Measurements from ENCODE around the gene ACACB. TPM values are rescaled to one million over a fixed set of nuclear protein-coding genes. Genes with fewer than 3 reads are reported as not detected.

ACACB gene
- total and polyA plus RNA-seq, 2 donors (not counting 3 experiments of a cell fraction or from before 2014, with no cell fraction given): 1.3 to 5.7 TPM

DNA sequence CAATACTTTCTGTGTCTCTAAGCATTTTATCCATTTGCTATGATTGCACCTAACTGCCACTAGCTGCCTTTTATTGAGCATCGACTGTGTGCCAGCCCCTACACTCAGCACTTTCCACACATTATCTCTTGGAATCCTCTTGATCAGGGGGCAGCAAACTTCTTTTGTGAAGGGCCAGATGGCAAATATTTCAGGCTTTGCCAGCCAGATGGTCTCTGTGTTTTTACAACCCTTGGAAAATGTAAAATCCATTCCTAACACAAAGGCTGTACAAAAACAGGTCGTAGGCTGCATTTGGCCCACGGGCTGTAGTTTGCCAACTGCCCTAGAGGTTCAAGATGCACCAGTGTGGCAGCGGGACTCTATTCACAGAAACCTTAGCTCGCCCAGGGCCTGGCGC lies 173.2 kb downstream of the ACACB start:
- FAIRE-seq (no peak), DNase-seq (ENCODE audit: low read depth, low spot score) (no peak)
- Histone ChIP-seq H3K27me3 (ENCODE audit: control insufficient read depth in 2 of 2, insufficient read depth in 2 of 2, low read length in 2 of 2) (peaks cover 3 to 7% of the 10 kb centered on the region in 2 experiments), H4K20me1 (replicated peaks; ENCODE audit: control insufficient read depth, extremely low read depth, insufficient read depth, low read length) (no peaks in the 10 kb centered on the region), H3K36me3 (ENCODE audit: control insufficient read depth in 2 of 2, extremely low read depth in 1 of 2, insufficient read depth in 2 of 2, low read length in 2 of 2) (no peaks in the 10 kb centered on the region), H3K9me1 (replicated peaks; ENCODE audit: control insufficient read depth, extremely low read depth, insufficient read depth, low read length) (no peaks in the 10 kb centered on the region), H3K27ac (ENCODE audit: insufficient read depth, low read depth, low read length) (no peak overlapping the region), H3K4me1 (ENCODE audit: control insufficient read depth, extremely low read depth, insufficient read depth, low read length) (no peaks in the 10 kb centered on the region), H3K9ac (replicated peaks; ENCODE audit: extremely low read depth, insufficient read depth, low read length) (no peak overlapping the region), H3K4me2 (ENCODE audit: insufficient read depth, low read length) (no peak overlapping the region), H3K4me3 (replicated peaks in 1 of 3; ENCODE audit: insufficient read depth in 1 of 3, low read depth in 1 of 3, low read length in 3 of 3) (no peak overlapping the region), H3K79me2 (ENCODE audit: control insufficient read depth, insufficient read depth, low read length) (no peaks in the 10 kb centered on the region), H3K9me3 (replicated peaks; ENCODE audit: control insufficient read depth, insufficient read depth, low read length) (no peaks in the 10 kb centered on the region), H2AFZ (ENCODE audit: low read depth, low read length) (no peak overlapping the region)
- BruUV-seq (replicated peaks): no TSS peak
- CTCF ChIA-PET: no interaction called here
- TF ChIP-seq GATA2 (IDR thresholded peaks at IDR 0.05; ENCODE audit: insufficient read depth, insufficient read length, low read depth, low read length) (no peak), POLR2AphosphoS5 (IDR thresholded peaks at IDR 0.05; ENCODE audit: insufficient read depth, low read depth, low read length) (no peak), FOS (IDR thresholded peaks at IDR 0.05; ENCODE audit: borderline replicate concordance, insufficient read depth, low read length) (no peak), JUN (IDR thresholded peaks at IDR 0.05; ENCODE audit: borderline replicate concordance, insufficient read depth, insufficient read length, low read depth) (no peak), EZH2 (IDR thresholded peaks at IDR 0.05; ENCODE audit: borderline replicate concordance, low read depth, low read length, severe bottlenecking) (no peak), MYC (IDR thresholded peaks at IDR 0.05; ENCODE audit: low read depth, low read length) (no peak), POLR2A (IDR thresholded peaks at IDR 0.05; ENCODE audit: low read depth, low read length) (no peak)
- TF ChIP-seq, protein P1, sequence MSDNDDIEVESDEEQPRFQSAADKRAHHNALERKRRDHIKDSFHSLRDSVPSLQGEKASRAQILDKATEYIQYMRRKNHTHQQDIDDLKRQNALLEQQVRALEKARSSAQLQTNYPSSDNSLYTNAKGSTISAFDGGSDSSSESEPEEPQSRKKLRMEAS (IDR thresholded peaks at IDR 0.05; ENCODE audit: insufficient read depth, insufficient read length): no peak
- TF ChIP-seq, protein P2, sequence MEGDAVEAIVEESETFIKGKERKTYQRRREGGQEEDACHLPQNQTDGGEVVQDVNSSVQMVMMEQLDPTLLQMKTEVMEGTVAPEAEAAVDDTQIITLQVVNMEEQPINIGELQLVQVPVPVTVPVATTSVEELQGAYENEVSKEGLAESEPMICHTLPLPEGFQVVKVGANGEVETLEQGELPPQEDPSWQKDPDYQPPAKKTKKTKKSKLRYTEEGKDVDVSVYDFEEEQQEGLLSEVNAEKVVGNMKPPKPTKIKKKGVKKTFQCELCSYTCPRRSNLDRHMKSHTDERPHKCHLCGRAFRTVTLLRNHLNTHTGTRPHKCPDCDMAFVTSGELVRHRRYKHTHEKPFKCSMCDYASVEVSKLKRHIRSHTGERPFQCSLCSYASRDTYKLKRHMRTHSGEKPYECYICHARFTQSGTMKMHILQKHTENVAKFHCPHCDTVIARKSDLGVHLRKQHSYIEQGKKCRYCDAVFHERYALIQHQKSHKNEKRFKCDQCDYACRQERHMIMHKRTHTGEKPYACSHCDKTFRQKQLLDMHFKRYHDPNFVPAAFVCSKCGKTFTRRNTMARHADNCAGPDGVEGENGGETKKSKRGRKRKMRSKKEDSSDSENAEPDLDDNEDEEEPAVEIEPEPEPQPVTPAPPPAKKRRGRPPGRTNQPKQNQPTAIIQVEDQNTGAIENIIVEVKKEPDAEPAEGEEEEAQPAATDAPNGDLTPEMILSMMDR (IDR thresholded peaks at IDR 0.05; ENCODE audit: extremely low read depth in 1 of 2, insufficient read depth in 1 of 2, low read depth in 1 of 2, low read length in 2 of 2): no peak
- POLR2A ChIA-PET: no interaction called here
- dilution Hi-C loops (cut with MboI; ENCODE audit: extremely low pct_ligation_motif_present, low sequenced_read_pairs) (no loop called here), intact Hi-C loops (cut with micrococcal nuclease) (no loop called here)

All from endothelial cell of umbilical vein (primary cell).